ENCODE measurements around the gene ATP10A. TPM values are rescaled to one million over a fixed set of nuclear protein-coding genes. Genes with fewer than 3 reads are reported as not detected.

The ATP10A gene
- total RNA-seq, 4 donors from 2014 or later: 1.4 to 10.0 (median 3.6) TPM

- DNase-seq: no peak
- in situ Hi-C loops (cut with MboI; ENCODE audit: low pct_ligation_motif_present in 1 of 4, low pct_unique_long_range_greater_than_20kb in 1 of 4, low sequenced_read_pairs in 3 of 4) (no loop called here), intact Hi-C loops (cut with DNase I; ENCODE audit: low total_unique reads) (no loop called here)
Observed at GRCh38 chr15:25703726-25704125, 159.4 kb downstream of the ATP10A start.

GRCh38 chr15:25701721-25702465 is 161.2 kb downstream of the ATP10A start:
- DNase-seq: no peak
- H3K9me3 ChIP-seq: no peaks in the 10 kb centered on the region
- WGBS, 2 donors (ENCODE audit: low coverage in 1 of 2): 91 to 100% methylated on average over 1 to 19 of the region's 19 CpGs
- no peaks in the 10 kb centered on the region for H3K4me1 ChIP-seq
- in situ Hi-C loops (cut with MboI; ENCODE audit: low pct_ligation_motif_present in 1 of 4, low pct_unique_long_range_greater_than_20kb in 1 of 4, low sequenced_read_pairs in 3 of 4) (no loop called here), intact Hi-C loops (cut with DNase I; ENCODE audit: low total_unique reads) (no loop called here)
- no peaks in the 10 kb centered on the region for H3K36me3 ChIP-seq
- H3K27ac ChIP-seq: no peak overlapping the region
- no peaks in the 10 kb centered on the region for H3K27me3 ChIP-seq
- TF ChIP-seq POLR2A (IDR thresholded peaks at IDR 0.05): no peak
- TF ChIP-seq CTCF (IDR thresholded peaks at IDR 0.05): no peak
- no peak for TF ChIP-seq POLR2AphosphoS5 (IDR thresholded peaks at IDR 0.05)
- no peak for TF ChIP-seq EP300 (IDR thresholded peaks at IDR 0.05; ENCODE audit: low read depth)
- no peak overlapping the region for H3K4me3 ChIP-seq

More at GRCh38 chr15:25703726-25704125, 159.4 kb downstream of the ATP10A start:
- no peaks in the 10 kb centered on the region for H3K36me3 ChIP-seq
- WGBS, 2 donors (ENCODE audit: low coverage in 1 of 2): 92% methylated on average over 6 of the region's 6 CpGs; no CpG with 5 or more reads in 1 of the 2 donors
- H3K9me3 ChIP-seq: no peaks in the 10 kb centered on the region
- H3K4me1 ChIP-seq: no peaks in the 10 kb centered on the region
- no peak overlapping the region for H3K4me3 ChIP-seq
- no peaks in the 10 kb centered on the region for H3K27me3 ChIP-seq
- no peak overlapping the region for H3K27ac ChIP-seq
- TF ChIP-seq POLR2AphosphoS5 (IDR thresholded peaks at IDR 0.05): no peak

GRCh38 chr15:25700916-25701315 is 162.2 kb downstream of the ATP10A start:
- 73 to 89% methylated on average over 6 to 7 of the region's 7 CpGs for WGBS, 2 donors (ENCODE audit: low coverage in 1 of 2)
- H3K27me3 ChIP-seq: no peaks in the 10 kb centered on the region
- H3K4me3 ChIP-seq: no peak overlapping the region
- DNase-seq: no peak
- intact Hi-C loops (cut with DNase I; ENCODE audit: low total_unique reads): no loop called here
- in situ Hi-C loops (cut with MboI; ENCODE audit: low pct_ligation_motif_present in 1 of 4, low pct_unique_long_range_greater_than_20kb in 1 of 4, low sequenced_read_pairs in 3 of 4): no loop called here
- H3K27ac ChIP-seq: no peak overlapping the region
- H3K36me3 ChIP-seq: no peaks in the 10 kb centered on the region
- TF ChIP-seq POLR2A (IDR thresholded peaks at IDR 0.05): no peak
- no peak for TF ChIP-seq POLR2AphosphoS5 (IDR thresholded peaks at IDR 0.05)
- TF ChIP-seq EP300 (IDR thresholded peaks at IDR 0.05; ENCODE audit: low read depth): no peak
- TF ChIP-seq CTCF (IDR thresholded peaks at IDR 0.05): no peak
- no peaks in the 10 kb centered on the region for H3K9me3 ChIP-seq
- H3K4me1 ChIP-seq: no peaks in the 10 kb centered on the region

GRCh38 chr15:25697586-25697985 is 165.5 kb downstream of the ATP10A start:
- H3K27me3 ChIP-seq: no peaks in the 10 kb centered on the region
- in situ Hi-C loops (cut with MboI; ENCODE audit: low pct_ligation_motif_present in 1 of 4, low pct_unique_long_range_greater_than_20kb in 1 of 4, low sequenced_read_pairs in 3 of 4): no loop called here
- DNase-seq: no peak
- intact Hi-C loops (cut with DNase I; ENCODE audit: low total_unique reads): loop anchor here (5.0 to 10.0 kb wide), 2 partner anchors 190 to 237 kb away; no protein-coding TSS in a partner anchor
- H3K4me1 ChIP-seq: no peaks in the 10 kb centered on the region
- no peaks in the 10 kb centered on the region for H3K36me3 ChIP-seq
- WGBS, 2 donors (ENCODE audit: low coverage in 1 of 2): 88 to 90% methylated on average over 1 of the region's 1 CpG
- H3K27ac ChIP-seq: no peak overlapping the region
- no peaks in the 10 kb centered on the region for H3K9me3 ChIP-seq
- no peak for TF ChIP-seq POLR2A (IDR thresholded peaks at IDR 0.05)
- H3K4me3 ChIP-seq: no peak overlapping the region

- H3K9me3 ChIP-seq: no peaks in the 10 kb centered on the region
- no peak for DNase-seq
- no peaks in the 10 kb centered on the region for H3K4me1 ChIP-seq
- no peak overlapping the region for H3K27ac ChIP-seq
- intact Hi-C loops (cut with DNase I; ENCODE audit: low total_unique reads): loop anchor here (5.0 to 10.0 kb wide), 2 partner anchors 189 to 239 kb away; no protein-coding TSS in a partner anchor
- WGBS, 2 donors (ENCODE audit: low coverage in 1 of 2): 89 to 98% methylated on average over 8 to 17 of the region's 17 CpGs
- in situ Hi-C loops (cut with MboI; ENCODE audit: low pct_ligation_motif_present in 1 of 4, low pct_unique_long_range_greater_than_20kb in 1 of 4, low sequenced_read_pairs in 3 of 4): no loop called here
- no peaks in the 10 kb centered on the region for H3K27me3 ChIP-seq
- TF ChIP-seq POLR2AphosphoS5 (IDR thresholded peaks at IDR 0.05) (no peak), EP300 (IDR thresholded peaks at IDR 0.05; ENCODE audit: low read depth) (no peak), CTCF (IDR thresholded peaks at IDR 0.05) (no peak), POLR2A (IDR thresholded peaks at IDR 0.05) (no peak)
- H3K4me3 ChIP-seq: no peak overlapping the region
- H3K36me3 ChIP-seq: no peaks in the 10 kb centered on the region
Observed at GRCh38 chr15:25695875-25696760, 167.0 kb downstream of the ATP10A start.
